GM12875 (cell line): Measurements from ENCODE around the gene OVCA2.

Experiments
- H3K4me3 ChIP-seq: one replicate; pipeline ENCODE4 v1.5.1; 2011; ENCODE audit warnings: low read depth, low read length, control low read depth
- CTCF ChIP-seq: IDR thresholded peaks from 2 replicates; pipeline ENCODE4 v1.5.1; 2011; ENCODE audit warnings: low read depth, mild to moderate bottlenecking, control low read depth, inconsistent platforms, low read length, moderate library complexity, borderline replicate concordance; ENCODE audit not compliant: insufficient read depth

Gene OVCA2

GRCh38 chr17:2068519-2069051, 26.8 kb downstream of the OVCA2 start:
- TF ChIP-seq CTCF, result no peak
- H3K4me3 ChIP-seq, result no peak overlapping the region

DNA sequence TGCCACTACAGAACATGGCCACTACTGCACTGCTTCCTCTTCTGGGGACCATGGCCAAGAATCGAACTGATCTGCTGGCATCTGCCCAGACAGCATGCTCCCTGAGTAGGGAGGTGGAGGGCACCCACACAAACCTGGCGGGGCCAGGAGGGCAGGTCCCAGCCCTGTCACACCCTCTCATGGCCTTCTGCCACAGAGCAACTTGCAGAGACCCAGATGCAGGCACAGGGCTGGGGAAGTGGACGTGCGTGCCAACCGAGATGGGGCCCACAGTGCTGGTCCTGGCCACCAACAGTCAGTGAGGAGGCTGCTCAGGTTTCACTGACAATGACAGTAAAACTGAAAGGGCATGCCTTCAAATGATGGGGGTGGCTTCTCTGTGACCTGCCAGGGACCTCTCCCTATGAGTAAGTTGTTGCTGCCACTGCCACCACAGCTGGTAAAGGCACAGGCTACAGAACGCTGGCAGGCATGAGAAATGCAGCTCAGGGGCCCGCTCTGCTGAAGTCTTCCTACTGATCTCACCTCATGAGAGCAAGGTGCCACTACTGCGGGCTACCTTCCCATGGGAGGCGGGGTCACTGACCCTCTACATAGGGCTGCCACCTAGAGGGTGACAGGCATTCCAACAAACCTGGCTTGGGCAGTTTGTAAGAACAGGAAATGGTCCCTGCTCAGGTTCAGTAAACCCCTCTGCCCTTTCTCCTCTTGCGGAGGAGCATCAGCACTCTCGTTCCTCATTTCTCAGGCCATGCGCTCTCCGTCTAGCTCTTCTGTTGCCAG, 28.6 kb downstream of the OVCA2 start:
- H3K4me3 ChIP-seq, result no peak overlapping the region
- TF ChIP-seq CTCF, result peak; percentile 12; the same call in 1 of the 2 replicates

GRCh38 chr17:2071024-2071385, 29.2 kb downstream of the OVCA2 start:
- H3K4me3 ChIP-seq, result no peak overlapping the region
- no peak for TF ChIP-seq CTCF

DNA sequence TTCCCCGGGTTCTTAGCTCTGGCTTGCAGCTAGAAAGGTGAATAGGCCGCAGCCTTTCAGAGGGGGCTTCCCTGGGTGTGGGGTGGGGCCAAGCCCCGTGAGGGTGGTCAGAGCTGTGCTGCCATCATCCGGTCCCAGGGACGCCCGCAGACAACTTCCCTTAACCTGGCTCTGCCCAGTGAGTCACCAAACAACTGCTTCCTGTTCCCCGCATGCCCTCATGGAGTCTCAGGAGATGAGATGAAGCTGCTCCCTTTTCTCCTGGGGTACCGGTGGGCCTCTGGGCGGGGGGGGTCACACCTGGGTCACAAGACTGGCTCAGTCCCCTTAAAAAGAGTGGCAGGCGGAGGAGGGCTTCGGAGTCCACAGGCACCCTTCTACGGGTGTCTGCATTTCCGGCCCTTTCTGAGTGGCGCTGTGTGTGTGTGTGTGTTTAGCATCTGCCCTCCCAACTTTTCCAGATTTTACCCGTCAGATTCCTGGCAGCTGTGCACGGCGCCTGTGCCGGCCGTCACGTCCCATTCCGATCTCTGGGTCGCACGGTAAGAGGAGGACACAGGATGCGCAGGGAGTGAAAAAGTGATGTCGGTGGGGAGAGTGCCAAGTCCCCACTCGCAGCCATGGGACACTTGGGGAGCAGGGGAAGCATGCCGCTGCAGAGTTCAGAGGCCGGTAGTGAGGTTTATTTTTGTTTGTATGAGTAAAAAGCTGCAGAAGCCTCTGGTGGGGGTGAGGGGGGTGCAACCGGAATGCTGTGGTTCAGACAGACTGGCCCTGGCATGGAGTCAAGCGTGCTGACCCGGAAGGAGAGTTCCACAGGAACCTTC, 29.8 kb downstream of the OVCA2 start:
- TF ChIP-seq CTCF, result no peak
- no peak overlapping the region for H3K4me3 ChIP-seq

GRCh38 chr17:2074919-2075318, 33.1 kb downstream of the OVCA2 start:
- no peak for TF ChIP-seq CTCF

DNA sequence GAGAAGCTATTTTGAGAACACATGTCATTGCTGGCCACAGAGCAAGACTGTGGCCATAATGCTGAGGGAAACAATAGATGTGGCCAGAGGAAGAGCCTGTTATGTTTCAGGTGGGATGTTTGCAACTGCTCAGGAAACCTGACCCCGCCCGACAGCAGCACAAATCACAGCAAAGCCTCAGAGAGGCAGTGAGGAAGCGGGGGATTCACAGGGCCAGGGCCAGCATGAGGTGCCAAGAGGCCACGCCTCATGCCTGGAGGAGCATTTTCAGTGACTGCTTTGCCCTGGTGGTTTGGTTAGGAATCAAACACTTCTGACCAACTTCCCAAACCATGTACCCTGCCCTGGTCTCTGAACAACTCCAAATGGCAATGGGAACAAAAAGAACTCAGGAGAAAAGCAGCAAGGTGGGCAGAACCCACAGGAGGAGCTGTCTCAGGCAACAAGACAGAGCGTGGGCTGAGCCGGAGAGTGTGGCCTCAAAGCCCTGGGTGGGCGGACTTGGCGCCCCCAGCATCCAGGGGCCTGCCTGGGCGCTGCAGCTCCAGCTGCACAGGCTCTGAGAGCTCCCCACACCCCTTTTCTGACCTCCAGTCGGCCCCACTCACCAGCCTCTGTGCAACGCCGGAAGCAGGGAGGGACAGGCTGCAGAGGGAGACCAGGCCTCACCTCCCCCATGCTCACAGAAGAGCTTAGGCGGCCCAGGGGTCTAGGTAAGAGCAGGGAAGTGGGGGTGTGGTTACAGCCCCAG, 33.7 kb downstream of the OVCA2 start:
- TF ChIP-seq CTCF, result no peak
- H3K4me3 ChIP-seq, result no peak overlapping the region

More at GRCh38 chr17:2074919-2075318, 33.1 kb downstream of the OVCA2 start:
- H3K4me3 ChIP-seq, result no peak overlapping the region
